NCI-H146 (cell line): ENCODE data around the gene TRIM24.

Experiments used
- DNase-seq: peaks from one replicate; lab custom pipeline; 2025; lab: John Stamatoyannopoulos, UW

TRIM24 gene

DNA sequence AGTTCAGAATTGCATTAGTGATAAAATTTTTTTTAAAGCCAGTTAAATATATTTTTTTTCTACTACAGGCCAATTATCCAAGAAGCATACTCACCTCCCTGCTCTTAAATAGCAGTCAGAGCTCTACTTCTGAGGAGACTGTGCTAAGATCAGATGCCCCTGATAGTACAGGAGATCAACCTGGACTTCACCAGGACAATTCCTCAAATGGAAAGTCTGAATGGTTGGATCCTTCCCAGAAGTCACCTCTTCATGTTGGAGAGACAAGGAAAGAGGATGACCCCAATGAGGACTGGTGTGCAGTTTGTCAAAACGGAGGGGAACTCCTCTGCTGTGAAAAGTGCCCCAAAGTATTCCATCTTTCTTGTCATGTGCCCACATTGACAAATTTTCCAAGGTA is 119.1 kb downstream of the TRIM24 start:
- DNase-seq, result no peak

DNA sequence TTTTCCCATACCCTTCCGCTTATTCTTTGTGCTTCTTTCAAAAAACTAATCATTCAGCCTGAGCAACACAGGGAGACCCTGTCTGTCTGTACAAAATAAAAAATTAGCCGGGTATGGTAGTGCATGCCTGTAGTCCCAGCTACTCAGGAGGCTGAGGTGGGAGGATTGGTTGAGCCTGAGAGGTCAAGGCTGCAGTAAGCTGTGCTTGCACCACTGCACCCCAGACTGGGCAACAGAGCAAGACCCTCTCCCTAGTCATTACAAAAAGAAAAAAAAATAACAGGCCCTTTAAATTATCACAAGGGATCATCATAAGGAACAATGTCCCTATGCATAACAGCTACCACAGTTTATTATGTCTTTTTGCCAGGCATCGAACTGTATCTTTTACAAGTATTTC is 119.6 kb downstream of the TRIM24 start:
- no peak for DNase-seq

DNA sequence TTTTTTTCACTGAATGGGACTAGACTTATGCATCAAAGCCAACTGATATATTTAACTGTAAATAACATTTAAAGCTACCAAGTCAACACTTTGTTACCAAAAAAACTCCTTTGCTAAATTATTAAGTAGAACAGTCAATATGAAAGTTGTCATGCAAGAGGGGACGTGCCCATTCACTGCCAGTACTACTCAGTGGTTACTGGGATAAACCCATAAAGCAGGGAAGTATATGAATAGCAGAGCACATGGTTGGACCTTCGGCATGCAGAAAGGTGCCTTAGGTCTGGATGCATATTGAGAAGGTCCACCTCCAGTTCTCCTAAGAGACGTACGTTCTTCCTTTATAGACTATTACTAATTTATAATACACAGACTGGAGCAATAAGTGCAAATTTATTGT is 121.0 kb downstream of the TRIM24 start:
- DNase-seq, result no peak

DNA sequence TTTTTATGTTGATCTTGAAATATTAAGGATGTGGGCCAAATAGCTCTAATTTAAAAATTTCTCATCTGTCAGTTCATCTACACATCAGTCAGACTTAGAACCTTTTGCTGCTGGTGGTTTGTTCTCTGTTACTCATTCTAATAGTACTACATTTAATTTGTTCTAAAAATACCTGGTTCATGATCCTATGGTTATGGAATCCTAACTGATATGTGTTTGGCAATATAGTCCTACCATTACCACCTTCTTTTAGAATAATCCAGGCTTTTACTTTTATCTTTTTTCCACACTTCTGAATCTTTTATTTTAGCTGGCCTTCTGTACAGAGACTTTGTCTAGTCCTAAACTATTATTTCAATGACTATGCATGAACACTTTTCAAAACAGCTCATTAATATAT is 124.2 kb downstream of the TRIM24 start:
- no peak for DNase-seq

DNA sequence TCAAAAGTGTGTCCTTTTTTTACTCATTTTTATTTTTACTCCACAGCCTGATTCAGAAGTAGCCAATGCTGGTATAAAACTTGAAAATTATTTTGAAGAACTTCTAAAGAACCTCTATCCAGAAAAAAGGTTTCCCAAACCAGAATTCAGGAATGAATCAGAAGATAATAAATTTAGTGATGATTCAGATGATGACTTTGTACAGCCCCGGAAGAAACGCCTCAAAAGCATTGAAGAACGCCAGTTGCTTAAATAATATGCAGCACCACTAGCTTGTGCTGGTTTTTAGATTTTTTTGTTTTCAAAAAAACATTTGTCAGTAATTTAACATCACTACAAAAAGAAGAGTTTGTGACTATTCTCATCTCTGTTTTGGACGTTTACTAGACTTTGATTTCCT is 124.6 kb downstream of the TRIM24 start:
- DNase-seq, result no peak

DNA sequence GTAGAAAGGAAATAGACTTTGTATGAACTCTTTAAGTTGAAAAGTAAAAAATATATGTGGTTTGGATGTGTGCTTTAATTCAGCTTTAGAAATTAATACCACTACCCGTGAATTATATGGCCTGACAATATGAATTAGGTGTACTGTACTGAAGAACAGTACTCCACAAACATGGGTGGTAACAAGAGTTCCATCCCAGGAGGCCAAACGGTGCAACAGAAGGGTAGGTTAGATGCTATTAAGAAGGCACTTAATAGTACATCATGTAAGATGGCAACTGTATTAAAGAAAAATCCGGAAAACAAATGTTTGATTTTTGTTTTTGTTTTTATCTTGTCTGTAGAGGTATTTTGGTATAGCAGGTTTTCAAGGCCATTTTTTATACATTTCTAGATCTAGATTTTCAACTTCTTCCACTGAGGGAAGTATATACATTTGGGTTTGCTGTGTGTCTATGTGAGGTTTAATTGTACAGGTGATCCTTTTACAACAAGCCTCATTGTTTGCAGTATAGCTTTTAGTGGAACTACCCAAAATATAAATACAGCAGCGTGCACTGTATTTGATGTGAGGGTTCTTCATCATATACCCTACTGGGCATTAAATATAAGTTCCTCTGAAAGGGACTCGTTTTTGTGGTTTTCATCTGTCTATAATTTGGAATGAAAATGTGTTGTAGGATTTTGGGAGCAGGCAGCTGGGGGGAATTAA is 125.4 kb downstream of the TRIM24 start:
- DNase-seq, result no peak

DNA sequence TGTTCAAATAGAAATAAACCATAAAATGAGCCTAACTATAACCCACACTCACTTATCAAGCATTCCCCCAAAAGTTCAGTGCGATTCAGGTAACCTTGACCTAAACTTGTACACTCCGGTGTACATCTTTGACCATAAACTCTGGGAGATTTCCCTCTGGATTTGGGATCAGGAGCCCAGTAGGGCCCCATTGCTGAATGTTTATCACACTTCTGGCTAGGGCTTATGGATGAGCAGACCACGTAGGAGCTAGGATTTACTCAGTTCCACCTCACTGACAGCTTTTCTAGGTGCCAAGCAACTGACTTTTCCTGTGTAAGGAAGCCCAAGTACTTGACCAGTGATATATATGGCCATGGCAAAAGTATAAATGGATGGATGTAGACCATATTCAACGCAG is 127.4 kb downstream of the TRIM24 start:
- DNase-seq, result no peak

DNA sequence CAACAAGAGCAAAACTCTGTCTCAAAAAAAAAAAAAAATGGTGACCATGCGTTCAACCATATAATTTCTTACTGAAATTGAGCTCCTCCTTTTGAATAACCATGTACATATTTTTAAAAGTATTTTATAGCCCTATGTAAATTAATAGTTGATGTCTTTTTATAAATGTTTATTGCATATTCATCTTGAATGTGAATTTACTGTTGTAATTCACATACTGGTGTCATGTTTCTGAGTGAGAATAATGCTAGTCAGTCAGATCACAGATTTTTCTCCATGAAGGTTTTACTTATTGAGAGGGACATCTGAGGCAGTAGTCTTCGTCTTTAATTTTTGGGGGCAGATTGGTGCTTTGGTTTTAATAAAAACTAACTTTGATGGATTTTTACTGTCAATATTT is 128.9 kb downstream of the TRIM24 start:
- no peak for DNase-seq

DNA sequence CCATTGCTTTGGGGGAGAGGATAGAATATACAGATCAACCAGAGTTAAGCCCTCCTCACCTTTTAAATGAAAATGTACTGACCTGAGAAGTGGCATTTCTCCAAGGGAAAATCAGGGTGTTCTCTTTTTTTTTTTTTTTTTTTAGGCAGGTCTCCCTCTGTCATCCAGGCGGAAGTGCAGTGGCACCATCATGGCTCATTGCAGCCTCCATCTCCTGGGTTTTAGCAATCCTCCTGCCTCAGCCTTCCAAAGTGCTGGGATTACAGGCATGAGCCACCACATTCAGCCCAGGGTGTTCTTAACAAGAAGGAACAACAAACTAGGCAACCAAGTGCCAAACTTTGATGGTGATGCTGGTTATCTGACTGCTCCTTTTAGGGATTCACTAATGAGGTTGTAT is 130.1 kb downstream of the TRIM24 start:
- DNase-seq, result no peak

DNA sequence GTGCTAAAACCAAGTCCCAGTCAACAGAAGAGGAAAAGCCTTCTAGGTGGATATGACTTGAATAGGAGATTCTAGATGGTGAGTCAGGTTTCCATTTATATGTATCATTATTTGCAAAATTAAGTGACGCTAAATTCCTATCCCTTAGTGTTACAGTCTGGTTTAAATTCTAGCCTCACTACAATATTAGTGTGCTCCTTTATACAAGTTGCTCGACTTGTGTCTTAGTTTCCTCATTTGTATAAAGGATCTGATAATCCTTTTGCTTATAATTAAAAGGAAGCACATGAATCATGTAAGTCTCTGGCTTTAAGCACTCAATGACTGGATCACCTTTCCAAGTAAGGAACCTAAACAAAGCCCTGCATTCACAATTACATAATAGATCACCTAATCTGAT is 135.4 kb downstream of the TRIM24 start:
- DNase-seq, result no peak

DNA sequence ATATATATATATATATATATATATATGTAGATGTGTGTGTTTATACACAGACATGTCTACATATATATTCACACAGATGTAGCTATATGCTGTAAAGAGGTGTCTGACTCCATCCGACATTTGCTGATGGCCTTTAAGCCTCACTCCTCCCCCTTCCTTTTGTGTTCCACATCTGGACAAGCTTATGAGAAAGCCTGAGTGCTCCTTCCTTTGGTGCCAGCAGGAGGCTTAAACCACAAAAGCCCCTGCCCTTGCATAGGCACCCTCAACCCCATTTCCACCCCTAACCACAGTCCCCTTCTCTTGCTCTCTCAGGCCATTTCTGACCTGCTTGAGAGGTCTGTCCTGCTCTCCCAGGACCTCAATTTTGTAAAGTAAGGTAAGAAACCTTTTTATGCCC is 142.4 kb downstream of the TRIM24 start:
- DNase-seq, result no peak

DNA sequence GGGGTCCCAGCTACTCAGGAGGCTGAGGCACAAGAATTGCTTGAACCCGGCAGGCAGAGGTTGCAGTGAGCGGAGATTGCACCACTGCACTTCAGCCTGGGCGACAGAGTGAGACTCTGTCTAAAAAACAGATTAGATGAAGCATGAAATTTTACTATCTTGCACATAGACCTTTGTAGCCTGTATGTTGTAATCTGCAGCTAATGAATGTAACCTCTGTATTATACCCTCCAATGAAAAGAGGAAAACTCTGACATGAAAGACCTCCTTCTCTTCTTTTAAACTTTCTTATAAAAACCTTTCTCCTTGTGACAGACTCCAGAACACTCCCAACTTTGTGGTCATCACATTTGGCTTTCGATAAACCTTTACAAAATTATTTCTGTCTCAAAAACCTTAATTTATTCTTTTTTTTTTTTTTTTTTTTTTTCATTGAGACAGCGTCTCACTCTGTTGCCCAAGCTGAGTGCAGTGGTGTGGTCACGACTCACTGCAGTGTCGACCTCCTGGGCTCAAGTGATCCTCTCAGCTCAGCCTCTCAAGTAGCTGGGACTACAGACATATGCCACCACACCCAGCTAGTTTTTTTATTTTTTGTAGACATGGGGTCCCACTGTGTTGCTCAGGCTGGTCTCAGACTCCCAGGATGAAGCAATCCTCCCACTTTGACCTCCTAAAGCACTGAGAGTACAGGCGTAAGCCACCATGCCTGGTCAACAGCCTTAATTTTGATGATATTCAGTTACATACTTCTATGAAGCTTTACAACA is 143.7 kb downstream of the TRIM24 start:
- no peak for DNase-seq

DNA sequence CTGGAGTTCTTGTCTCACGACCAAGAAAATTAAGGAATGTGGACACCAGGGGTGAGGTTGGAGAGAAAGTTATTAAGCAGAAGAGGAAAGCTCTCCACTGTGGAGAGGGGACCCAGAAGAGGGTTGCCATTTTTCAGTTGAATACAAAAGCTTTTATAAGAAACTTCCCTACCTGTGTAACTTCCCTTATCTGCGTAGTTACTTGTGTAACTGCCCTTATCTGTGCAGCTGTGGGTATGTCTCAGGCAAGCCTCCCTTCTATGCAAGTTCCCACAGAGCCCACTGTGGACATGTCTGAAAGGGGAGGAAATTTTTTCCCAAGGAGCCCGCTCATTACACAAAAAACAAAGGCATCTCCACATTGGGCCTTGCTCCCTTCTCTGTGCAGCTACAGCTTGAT is 146.2 kb downstream of the TRIM24 start:
- DNase-seq, result no peak

DNA sequence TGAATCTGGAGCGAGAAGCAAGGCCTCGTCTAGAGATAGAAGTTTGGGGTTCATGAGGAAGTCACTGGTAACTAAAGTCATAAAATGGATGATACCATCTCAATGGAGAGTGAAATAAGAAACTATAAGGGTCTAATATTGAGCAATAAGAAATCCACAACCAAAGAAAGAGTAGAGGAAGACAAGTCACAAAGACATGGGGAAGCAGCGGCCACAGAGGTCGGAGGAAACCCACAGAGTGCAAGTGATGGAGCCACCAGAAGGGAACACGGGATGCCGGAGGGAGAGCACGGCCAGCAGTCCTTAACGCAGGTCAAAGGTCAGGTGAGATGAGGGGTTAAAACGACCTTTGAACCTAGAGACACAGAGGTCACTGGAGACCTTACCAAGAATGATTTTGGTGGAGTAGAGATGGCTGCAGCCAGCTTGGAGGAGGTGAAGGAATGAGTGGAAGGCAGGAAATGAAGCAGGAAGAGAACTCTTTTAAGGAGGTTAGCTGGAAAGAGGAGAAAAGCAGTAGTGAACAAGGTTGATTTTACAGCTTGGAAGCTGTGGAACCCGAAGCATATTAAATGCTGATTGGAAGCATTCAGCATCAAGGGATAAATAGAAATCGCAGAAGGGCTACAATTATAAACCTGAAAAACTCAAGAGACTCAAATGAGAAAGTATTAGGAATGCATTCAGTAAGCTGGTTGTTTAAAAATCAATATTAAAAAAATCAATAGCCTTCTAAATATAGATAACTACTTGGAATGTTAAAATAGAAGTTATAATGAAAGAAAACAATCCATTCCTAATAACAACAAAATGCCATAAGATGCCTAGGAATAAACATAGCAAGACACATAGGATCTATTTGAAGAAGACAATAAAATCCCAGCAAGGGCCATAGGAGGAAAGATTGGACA is 147.4 kb downstream of the TRIM24 start:
- no peak for DNase-seq

DNA sequence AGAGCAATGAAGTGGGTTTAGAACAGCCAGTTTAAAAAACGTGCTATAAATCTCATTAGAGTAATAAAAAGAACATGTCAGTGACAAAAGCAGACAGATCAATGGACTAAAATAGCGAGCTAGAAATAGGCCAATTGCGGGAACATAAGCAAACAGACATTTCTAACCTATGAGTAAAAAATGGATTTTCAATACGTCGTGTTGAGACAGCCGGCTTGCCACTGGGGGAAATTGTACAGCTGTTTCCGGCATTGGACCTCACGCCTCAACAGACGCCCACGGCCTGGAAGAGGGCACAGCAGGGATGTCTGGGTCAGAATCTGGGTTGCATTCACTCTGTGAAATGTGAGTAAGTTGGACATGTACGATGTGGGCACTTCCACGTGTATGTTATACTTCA is 148.2 kb downstream of the TRIM24 start:
- peak; percentile 92 for DNase-seq

DNA sequence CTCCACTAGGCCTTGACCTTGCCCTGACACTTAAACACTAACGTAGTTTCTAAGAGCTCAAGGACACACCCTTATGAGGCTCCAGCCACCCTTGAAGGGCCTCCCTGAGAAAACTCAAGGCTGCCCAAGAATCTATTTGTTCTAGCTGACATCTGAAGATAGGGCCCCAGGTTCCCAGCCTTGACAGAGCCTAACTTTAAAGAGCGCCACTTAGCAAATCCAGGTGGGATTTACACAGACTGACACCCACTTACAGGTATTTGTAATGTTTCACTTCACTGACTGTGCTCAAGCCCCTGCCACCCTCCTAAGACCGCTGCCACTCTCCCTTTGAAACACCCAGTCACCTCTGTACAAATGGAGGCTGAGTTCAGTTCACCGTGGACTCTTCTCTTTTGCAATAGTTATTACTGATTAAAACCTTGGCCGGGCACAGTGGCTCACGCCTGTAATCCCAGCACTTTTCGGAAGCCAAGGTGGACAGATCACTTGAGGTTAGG is 150.7 kb downstream of the TRIM24 start:
- DNase-seq, result no peak

DNA sequence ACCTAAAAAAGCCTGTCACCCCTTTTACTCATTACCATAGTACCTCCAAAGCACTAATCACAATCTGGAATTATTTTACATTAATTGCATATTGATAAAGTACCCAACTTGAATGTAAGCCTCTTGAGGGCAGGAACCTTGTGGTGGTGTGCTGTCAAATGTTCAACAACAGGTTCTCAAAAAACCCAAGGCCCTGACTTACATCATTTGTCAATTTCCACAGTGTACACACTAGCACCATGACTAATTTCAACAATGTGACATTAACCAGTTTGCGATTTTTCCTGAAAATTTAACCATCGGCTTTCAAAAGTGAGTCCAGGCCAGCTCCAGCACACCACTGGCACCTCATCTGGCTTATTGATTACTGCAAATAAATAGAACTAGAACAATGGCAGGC is 153.6 kb downstream of the TRIM24 start:
- no peak for DNase-seq

DNA sequence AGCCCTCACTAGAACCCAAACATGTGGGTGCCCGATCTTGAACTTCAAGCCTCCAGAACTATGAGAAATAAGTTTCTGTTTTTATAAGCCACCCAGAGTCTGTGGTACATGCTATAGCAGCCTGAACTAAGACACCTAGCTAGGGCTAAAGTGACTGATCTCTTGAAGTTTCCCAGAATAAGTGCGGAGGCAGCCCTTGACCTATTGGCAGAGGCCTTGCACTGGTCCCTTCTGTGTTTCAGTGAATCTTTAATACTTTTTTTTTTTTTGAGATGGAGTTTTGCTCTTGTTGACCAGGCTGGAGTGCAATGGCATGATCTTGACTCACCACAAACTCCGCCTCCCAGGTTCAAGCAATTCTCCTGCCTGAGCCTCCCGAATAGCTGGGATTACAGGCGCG is 156.0 kb downstream of the TRIM24 start:
- DNase-seq, result no peak

DNA sequence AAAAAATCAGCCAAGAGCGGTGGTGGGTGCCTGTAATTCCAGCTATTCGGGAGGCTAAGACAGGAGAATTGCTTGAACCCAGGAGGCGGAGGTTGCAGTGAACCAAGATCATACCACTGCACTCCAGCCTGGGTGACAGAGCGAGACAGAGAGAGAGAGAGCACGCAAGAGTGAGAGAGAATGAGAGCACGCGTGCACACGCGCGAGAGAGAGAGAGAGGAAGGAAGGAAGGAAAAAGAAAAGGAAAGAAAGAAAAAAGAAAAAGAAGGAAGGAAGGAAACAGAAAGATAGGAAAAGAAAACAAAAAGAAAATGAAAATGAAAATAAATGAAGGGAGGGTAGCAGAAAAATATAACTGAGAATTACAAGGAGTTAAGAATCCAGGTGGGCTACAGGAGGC is 158.4 kb downstream of the TRIM24 start:
- DNase-seq, result no peak

DNA sequence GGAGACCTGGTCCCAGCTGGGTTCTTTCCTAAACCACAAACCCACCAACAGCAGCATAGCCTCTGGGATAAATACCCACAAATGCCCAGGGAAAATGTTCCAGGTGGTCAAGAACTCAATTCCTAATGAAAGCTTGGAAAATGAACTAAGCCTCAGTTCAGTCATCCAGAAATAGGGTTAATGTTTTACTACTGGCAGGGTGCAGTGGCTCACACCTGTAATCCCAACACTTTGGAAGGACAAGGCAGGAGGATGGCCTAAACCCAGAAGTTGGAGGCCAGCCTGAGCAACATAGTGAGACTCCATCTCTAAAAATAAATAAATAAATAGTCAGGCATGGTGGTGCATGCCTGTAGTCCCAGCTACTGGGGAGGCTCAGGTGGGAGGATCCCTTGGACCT is 158.9 kb downstream of the TRIM24 start:
- no peak for DNase-seq

DNA sequence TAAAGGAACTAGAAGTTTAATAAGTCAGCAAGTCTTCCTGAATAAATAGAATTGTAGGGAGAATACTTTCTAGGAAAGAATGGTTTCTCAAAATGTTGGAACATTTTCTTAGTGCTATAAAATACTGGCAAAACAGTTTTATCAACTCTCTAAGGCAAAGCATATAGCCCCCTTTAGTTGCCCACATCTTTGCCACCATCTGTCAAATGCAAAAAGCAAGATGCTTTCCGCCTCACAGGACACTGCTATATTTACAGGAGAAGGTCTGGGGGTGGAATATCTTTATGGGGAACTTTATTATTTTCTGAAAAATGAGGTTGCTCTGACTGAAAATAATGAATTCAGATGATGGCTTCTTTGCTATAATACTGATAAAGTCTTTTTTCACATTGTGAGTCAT is 162.8 kb downstream of the TRIM24 start:
- DNase-seq, result no peak

DNA sequence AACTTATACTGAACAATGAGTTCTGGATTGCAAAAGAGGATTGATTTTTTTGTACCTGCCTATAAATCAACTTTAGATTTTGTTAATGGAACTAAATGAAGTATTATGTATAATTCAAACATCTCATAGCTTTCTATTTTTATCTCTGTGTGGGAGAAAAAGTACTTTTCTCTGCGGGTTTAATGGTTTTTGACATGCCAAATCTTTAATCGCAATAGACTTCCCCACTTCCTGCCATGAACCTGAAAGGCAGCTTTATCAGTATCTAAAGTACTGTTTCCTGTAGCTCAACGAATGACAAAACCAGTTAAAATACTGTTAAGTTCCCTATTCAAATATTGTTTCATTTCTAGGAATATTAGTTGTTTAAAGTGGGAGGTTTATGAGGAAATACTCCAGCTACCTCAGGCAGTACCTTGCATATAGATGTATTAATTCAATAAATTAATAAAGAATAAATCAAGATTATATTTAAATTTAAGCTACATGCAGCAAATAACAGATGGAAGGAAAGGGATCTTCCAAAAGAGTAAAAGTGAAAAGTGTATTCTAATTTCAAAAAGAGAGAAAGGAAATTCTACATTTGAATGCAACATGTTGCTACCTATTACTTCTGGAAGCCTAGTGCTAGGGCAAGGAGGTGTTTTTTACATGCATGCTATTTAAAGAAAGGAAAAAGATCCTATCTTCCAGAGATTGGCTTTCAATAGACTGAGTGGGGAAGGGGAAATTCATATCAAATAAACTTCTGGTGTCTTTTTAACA is 165.2 kb downstream of the TRIM24 start:
- DNase-seq, result peak; percentile 15
